ENCODE measurements around the gene ZNF157.

Gene ZNF157

DNA sequence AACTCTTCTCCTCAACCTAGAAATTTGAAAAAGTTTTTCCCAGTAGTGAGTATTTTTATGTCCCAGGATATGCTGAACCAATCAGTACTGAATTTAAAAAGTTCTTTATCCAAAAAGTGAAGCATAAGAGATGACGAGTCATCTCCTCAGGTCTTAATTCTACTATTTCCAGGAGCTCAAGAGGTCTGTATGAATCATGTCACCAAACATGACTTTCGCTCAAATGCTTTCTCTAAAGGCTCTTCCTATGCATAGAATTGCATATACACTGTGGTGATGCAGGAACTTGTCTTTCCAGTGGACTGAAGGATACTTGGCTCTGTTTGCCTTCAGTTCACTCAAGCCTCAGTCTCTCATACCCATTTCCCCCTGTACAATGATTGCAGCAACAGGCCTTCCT, 76.6 kb downstream of the ZNF157 start:
- DNase-seq (ENCODE audit: low read depth in 2 of 2) = no peak

GRCh38 chrX:47447607-47448006, 77.2 kb downstream of the ZNF157 start:
- DNase-seq (ENCODE audit: low read depth in 2 of 2) = no peak

GRCh38 chrX:47448165-47448806, 77.9 kb downstream of the ZNF157 start:
- DNase-seq (ENCODE audit: low read depth in 2 of 2) = no peak

DNA sequence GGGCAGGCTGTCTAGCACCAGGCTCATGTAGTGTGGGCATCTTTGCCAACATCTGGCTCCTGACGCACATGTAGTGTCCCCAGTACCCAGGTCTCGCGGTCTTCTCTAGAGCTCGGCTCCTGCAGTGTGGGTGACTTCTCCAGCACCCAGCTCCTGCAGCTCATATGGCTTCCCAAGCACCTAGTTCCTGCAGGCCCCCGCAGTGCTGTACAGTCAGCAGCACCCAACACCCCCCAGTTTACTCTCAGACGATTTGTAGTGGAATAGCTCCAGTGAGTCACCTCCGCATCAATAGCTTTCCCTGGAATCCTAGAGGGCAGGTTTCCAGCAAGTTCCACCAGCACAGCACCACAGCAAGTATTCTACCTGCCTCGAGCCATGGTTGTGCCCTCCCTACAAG, 81.7 kb downstream of the ZNF157 start:
- DNase-seq (ENCODE audit: low read depth in 2 of 2) = no peak

DNA sequence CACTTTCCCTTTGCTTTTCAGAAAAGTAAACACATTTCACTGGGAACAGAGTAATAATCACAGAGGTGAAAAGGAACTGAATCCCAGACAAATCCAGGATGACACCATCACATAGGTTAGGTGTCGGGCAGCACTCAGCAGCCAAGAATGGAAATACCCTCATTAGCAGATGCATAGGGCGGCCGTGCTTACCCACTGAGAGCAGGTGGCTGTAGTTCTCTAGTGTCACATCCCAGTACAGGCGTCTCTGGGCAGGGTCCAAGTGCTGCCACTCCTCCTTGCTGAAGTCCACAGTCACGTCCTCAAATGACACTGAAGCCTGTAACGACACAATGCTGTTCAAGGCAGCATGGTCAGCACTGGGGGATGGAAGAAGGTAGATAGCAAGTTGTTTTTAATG, 85.7 kb downstream of the ZNF157 start:
- DNase-seq (ENCODE audit: low read depth in 2 of 2) = no peak

- DNase-seq (ENCODE audit: low read depth in 2 of 2) = no peak
These were observed 88.2 kb downstream of the ZNF157 start for GRCh38 chrX:47458528-47458927.

DNA sequence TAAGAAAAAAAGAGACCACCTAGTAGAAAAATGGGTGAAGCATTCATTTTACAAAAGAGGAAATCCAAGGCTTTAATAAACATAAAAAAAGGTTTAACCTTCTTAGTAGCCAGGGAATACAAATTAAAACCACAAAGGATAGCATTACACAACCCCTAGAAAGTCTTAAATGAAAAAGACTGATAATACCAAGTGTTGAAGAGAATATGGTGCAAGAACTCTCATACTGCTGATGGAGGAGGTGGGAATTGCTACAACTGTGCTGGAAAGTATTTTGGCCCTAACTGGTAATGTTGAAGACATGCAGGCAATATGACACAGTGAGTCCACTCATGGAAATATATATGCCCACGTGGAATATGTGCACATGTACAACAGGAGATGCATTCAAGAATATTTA, 90.2 kb downstream of the ZNF157 start:
- no peak for DNase-seq (ENCODE audit: low read depth in 2 of 2)
